ENCODE results near the gene BATF3.

DNA sequence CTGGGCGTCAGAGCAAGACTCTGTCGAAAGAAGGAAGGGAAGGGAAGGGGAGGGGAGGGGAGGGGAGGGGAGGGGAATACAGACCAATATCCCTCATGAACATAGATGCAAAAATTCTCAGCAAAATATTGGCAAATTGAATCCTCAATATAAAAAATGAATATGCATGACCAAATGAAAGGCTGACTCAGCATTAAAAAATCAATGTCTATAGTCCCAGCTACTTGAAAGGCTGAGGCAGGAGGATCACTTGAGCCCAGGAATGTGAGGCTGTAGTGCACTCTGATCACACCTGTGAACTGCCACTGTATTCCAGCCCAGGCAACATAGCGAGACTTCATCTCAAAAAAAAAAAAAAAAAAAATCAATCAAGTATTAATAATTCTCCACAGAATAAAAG is 24.0 kb downstream of the BATF3 start:
- TF ChIP-seq POLR2A (IDR thresholded peaks at IDR 0.05) (no peak), CTCF (IDR thresholded peaks at IDR 0.05 in 8 of 11, conservative IDR thresholded peaks at IDR 0.05 in 3 of 11) (no peak), POLR2AphosphoS5 (IDR thresholded peaks at IDR 0.05) (no peak)

Data from spleen (tissue), 7 donors.